ENCODE results near the gene MAST4. TPM values are rescaled to one million over a fixed set of nuclear protein-coding genes. Genes with fewer than 3 reads are reported as not detected.

MAST4 gene
- total and polyA plus RNA-seq, 2 of the 13 experiments (the other 11 are each of a cell fraction or from before 2014, with no cell fraction given) = 3.4 to 3.7 TPM

DNA sequence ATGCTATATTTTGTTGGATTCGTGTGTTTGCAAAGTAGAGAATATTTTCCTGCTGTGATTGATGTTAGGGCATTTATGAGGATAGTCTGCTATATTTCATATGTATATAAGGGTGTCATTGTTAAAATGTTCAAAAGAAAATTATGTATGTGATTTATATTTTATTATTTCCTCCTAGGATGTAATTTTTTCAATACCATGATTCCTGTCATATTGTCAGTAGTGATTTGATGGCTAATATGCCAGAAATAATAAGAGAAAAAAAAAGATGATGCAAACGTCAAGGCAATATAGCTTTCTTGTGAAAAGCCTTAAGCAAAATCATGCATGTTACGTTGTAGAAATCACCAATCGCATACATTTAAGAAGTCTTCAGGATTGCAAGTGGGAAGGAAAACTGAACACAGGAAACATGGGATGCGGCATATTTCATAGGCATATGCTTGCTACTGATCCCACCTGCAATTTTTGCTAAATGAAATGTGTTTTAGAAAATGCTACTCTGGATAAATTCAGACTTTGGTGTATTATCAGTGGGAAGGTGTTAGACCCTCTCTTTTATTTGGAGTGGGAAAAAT is 224.5 kb downstream of the MAST4 start:
- Histone ChIP-seq H2AFZ (ENCODE audit: low read length) (no peak overlapping the region), H3K4me3 (replicated peaks in 1 of 3; ENCODE audit: insufficient read depth in 1 of 3, low read depth in 2 of 3, low read length in 3 of 3) (no peak overlapping the region), H3K4me2 (ENCODE audit: low read depth, low read length) (no peak overlapping the region), H3K4me1 (ENCODE audit: insufficient read depth, low read length) (no peaks in the 10 kb centered on the region), H4K20me1 (ENCODE audit: insufficient read depth, low read length) (no peaks in the 10 kb centered on the region), H3K9me3 (ENCODE audit: low read length) (no peaks in the 10 kb centered on the region), H3K27ac (ENCODE audit: extremely low read length, insufficient read depth, low read length) (no peak overlapping the region), H3K79me2 (ENCODE audit: insufficient read depth, low read length) (no peaks in the 10 kb centered on the region), H3K9ac (ENCODE audit: insufficient read depth, low read depth, low read length) (no peak overlapping the region), H3K36me3 (replicated peaks in 1 of 2; ENCODE audit: control insufficient read depth in 1 of 2, insufficient read depth in 2 of 2, low read length in 2 of 2) (no peaks in the 10 kb centered on the region), H3K27me3 (ENCODE audit: control insufficient read depth in 1 of 2, insufficient read depth in 2 of 2, low read length in 2 of 2) (peaks cover 0 to 5% of the 10 kb centered on the region in 2 experiments; a peak in 1 of 5 replicates)
- TF ChIP-seq NFE2 (CRISPR knock-in tag; IDR thresholded peaks at IDR 0.05) (no peak), BRCA1 (CRISPR knock-in tag; IDR thresholded peaks at IDR 0.05) (no peak), NBN (conservative IDR thresholded peaks at IDR 0.05) (no peak), ZNF703 (CRISPR knock-in tag; IDR thresholded peaks at IDR 0.05; ENCODE audit: borderline replicate concordance) (no peak), PCBP2 (optimal IDR thresholded peaks at IDR 0.05; ENCODE audit: low read depth, low read length, poor library complexity, severe bottlenecking) (no peak), HDAC1 (CRISPR knock-in tag; IDR thresholded peaks at IDR 0.05) (no peak), NR3C1 (CRISPR knock-in tag; IDR thresholded peaks at IDR 0.05) (no peak), JDP2 (CRISPR knock-in tag; IDR thresholded peaks at IDR 0.05; ENCODE audit: borderline replicate concordance) (no peak), ZBTB46 (CRISPR knock-in tag; IDR thresholded peaks at IDR 0.05; ENCODE audit: borderline replicate concordance) (no peak), ZNF747 (CRISPR knock-in tag; IDR thresholded peaks at IDR 0.05; ENCODE audit: borderline replicate concordance) (no peak), GLI4 (CRISPR knock-in tag; IDR thresholded peaks at IDR 0.05; ENCODE audit: borderline replicate concordance) (no peak), SSRP1 (CRISPR knock-in tag; IDR thresholded peaks at IDR 0.05) (no peak), SOX5 (CRISPR knock-in tag; IDR thresholded peaks at IDR 0.05; ENCODE audit: borderline replicate concordance) (no peak), ZNF737 (CRISPR knock-in tag; IDR thresholded peaks at IDR 0.05; ENCODE audit: borderline replicate concordance) (no peak)
- TF ChIP-seq, protein P1, sequence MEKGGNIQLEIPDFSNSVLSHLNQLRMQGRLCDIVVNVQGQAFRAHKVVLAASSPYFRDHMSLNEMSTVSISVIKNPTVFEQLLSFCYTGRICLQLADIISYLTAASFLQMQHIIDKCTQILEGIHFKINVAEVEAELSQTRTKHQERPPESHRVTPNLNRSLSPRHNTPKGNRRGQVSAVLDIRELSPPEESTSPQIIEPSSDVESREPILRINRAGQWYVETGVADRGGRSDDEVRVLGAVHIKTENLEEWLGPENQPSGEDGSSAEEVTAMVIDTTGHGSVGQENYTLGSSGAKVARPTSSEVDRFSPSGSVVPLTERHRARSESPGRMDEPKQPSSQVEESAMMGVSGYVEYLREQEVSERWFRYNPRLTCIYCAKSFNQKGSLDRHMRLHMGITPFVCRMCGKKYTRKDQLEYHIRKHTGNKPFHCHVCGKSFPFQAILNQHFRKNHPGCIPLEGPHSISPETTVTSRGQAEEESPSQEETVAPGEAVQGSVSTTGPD (CRISPR knock-in tag; IDR thresholded peaks at IDR 0.05) = no peak
- POLR2A ChIA-PET = no interaction called here
- DNase-seq (ENCODE audit: low spot score) (no peak), ATAC-seq (no peak), FAIRE-seq (no peak)
- CTCF ChIA-PET (ENCODE audit: low intra/inter-chr PET ratio, low total read pairs) = no interaction called here
- BruUV-seq (replicated peaks) = no TSS peak
- in situ Hi-C loops (cut with HindIII; ENCODE audit: extremely low pct_ligation_motif_present, low pct_unique_long_range_greater_than_20kb) = no loop called here
- 48% methylated on average over 5 of the region's 5 CpGs for WGBS (ENCODE audit: low lambda C conversion rate)
- intact Hi-C loops (cut with micrococcal nuclease; ENCODE audit: unreplicated experiment) = no loop called here

Measured in HepG2 (cell line).